HL-60 (cell line): ENCODE data around the gene CCDC92.

Experiments used
- CTCF ChIP-seq: IDR thresholded peaks from one replicate; pipeline ENCODE4 v1.5.1; 2011; ENCODE audit warnings: low read length, control low read depth, inconsistent platforms; ENCODE audit not compliant: insufficient read depth
- GABPA ChIP-seq: IDR thresholded peaks from 2 replicates; pipeline ENCODE4 v1.6.1; 2012; ENCODE audit warnings: low read depth
- POLR2AphosphoS5 ChIP-seq: IDR thresholded peaks from 2 replicates; pipeline ENCODE4 v1.6.1; 2012; ENCODE audit warnings: low read depth
- REST ChIP-seq: IDR thresholded peaks from 2 replicates; pipeline ENCODE4 v1.6.1; 2012; ENCODE audit warnings: low read depth; ENCODE audit not compliant: insufficient replicate concordance
- SPI1 ChIP-seq: IDR thresholded peaks from 2 replicates; pipeline ENCODE4 v1.6.1; 2012; ENCODE audit warnings: low read depth, mild to moderate bottlenecking, borderline replicate concordance

GRCh38 chr12:124017064-124017463 lies 44.4 kb upstream of the CCDC92 start:
- TF ChIP-seq CTCF = no peak
- no peak for TF ChIP-seq POLR2AphosphoS5
- no peak for TF ChIP-seq GABPA
- TF ChIP-seq SPI1 = no peak
- TF ChIP-seq REST = no peak
